Measurements from ENCODE around the gene PRDM7. TPM values are rescaled to one million over a fixed set of nuclear protein-coding genes. Genes with fewer than 3 reads are reported as not detected.
"Not testable (repeated sequence)": the region's sequence is repeated elsewhere in the genome, so short reads cannot be mapped to it uniquely, and the experiment has no call there.

The PRDM7 gene
- polyA plus RNA-seq, 1 donor from 2014 or later = not detected

DNA sequence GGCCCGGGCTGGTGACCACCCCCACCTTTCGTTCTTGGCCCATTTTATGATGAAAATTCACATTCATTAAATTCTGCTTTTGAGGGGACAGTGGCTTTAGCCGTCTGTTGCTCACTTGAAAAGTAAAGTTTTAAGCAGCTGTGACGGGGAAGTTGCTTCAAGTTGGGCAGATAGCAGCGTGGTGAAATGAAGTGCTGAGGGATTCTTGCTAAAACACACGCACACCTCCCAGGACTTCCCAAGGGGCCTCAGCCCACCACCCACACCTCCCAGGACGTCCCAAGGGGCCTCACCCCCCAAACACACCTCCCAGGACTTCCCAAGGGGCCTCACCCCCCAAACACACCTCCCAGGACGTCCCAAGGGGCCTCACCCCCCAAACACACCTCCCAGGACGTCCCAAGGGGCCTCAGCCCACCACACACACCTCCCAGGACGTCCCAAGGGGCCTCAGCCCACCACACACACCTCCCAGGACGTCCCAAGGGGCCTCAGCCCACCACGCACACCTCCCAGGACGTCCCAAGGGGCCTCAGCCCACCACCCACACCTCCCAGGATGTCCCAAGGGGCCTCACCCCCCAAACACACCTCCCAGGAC, 69.4 kb downstream of the PRDM7 start:
- not testable (repeated sequence) for H3F3A ChIP-seq (ENCODE audit: insufficient read depth, low read length, poor library complexity, severe bottlenecking); H3K27ac ChIP-seq (ENCODE audit: low read length); H3K27me3 ChIP-seq (ENCODE audit: insufficient read depth, low read depth, low read length); H3K9ac ChIP-seq (ENCODE audit: low read length); H4K20me1 ChIP-seq (ENCODE audit: insufficient read depth); H2AFZ ChIP-seq (ENCODE audit: low read depth, low read length); H3K4me3 ChIP-seq (ENCODE audit: low read length); H3K36me3 ChIP-seq (ENCODE audit: insufficient read depth, low read length); H3K4me2 ChIP-seq (ENCODE audit: low read length); H3K9me3 ChIP-seq (ENCODE audit: low read length); H3K9me2 ChIP-seq (ENCODE audit: insufficient read depth, low read length); H3K79me2 ChIP-seq (replicated peaks; ENCODE audit: insufficient read depth, low read length)

DNA sequence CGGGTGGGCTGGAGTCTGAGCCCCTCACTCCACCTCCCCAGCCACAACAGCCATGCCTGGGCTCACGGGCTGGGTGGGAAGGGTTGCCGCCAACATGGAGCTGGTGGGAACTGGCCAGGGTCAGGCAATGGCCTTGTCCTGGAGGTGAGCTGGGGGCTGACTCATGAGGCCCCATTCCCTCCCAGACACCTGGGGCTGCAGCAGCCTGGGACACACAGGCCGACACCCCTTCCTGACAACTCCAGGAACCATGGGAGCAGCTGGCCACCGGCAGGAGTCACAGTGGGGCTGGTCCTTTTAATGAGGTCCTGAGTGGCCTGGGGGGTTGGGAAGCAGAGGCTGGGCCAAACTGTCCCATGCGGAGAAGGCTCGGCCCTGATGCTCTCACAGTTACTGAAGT, 70.1 kb downstream of the PRDM7 start:
- no peaks in the 10 kb centered on the region for H3K79me2 ChIP-seq (replicated peaks; ENCODE audit: insufficient read depth, low read length)
- no peak overlapping the region for H3K9ac ChIP-seq (ENCODE audit: low read length)
- H3K9me3 ChIP-seq (ENCODE audit: low read length) = no peaks in the 10 kb centered on the region
- no peak overlapping the region for H3K4me3 ChIP-seq (ENCODE audit: low read length)
- H2AFZ ChIP-seq (ENCODE audit: low read depth, low read length) = no peak overlapping the region
- no peaks in the 10 kb centered on the region for H3K9me2 ChIP-seq (ENCODE audit: insufficient read depth, low read length)
- TF ChIP-seq, protein P1, sequence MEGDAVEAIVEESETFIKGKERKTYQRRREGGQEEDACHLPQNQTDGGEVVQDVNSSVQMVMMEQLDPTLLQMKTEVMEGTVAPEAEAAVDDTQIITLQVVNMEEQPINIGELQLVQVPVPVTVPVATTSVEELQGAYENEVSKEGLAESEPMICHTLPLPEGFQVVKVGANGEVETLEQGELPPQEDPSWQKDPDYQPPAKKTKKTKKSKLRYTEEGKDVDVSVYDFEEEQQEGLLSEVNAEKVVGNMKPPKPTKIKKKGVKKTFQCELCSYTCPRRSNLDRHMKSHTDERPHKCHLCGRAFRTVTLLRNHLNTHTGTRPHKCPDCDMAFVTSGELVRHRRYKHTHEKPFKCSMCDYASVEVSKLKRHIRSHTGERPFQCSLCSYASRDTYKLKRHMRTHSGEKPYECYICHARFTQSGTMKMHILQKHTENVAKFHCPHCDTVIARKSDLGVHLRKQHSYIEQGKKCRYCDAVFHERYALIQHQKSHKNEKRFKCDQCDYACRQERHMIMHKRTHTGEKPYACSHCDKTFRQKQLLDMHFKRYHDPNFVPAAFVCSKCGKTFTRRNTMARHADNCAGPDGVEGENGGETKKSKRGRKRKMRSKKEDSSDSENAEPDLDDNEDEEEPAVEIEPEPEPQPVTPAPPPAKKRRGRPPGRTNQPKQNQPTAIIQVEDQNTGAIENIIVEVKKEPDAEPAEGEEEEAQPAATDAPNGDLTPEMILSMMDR (IDR thresholded peaks at IDR 0.05; ENCODE audit: poor library complexity, severe bottlenecking) = no peak
- TF ChIP-seq, protein P2, sequence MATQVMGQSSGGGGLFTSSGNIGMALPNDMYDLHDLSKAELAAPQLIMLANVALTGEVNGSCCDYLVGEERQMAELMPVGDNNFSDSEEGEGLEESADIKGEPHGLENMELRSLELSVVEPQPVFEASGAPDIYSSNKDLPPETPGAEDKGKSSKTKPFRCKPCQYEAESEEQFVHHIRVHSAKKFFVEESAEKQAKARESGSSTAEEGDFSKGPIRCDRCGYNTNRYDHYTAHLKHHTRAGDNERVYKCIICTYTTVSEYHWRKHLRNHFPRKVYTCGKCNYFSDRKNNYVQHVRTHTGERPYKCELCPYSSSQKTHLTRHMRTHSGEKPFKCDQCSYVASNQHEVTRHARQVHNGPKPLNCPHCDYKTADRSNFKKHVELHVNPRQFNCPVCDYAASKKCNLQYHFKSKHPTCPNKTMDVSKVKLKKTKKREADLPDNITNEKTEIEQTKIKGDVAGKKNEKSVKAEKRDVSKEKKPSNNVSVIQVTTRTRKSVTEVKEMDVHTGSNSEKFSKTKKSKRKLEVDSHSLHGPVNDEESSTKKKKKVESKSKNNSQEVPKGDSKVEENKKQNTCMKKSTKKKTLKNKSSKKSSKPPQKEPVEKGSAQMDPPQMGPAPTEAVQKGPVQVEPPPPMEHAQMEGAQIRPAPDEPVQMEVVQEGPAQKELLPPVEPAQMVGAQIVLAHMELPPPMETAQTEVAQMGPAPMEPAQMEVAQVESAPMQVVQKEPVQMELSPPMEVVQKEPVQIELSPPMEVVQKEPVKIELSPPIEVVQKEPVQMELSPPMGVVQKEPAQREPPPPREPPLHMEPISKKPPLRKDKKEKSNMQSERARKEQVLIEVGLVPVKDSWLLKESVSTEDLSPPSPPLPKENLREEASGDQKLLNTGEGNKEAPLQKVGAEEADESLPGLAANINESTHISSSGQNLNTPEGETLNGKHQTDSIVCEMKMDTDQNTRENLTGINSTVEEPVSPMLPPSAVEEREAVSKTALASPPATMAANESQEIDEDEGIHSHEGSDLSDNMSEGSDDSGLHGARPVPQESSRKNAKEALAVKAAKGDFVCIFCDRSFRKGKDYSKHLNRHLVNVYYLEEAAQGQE (IDR thresholded peaks at IDR 0.05; ENCODE audit: borderline replicate concordance) = no peak
- no peak for TF ChIP-seq SMC3 (conservative IDR thresholded peaks at IDR 0.05; ENCODE audit: poor library complexity)
- TF ChIP-seq POLR2AphosphoS5 (IDR thresholded peaks at IDR 0.05) = no peak
- TF ChIP-seq EP300 (conservative IDR thresholded peaks at IDR 0.05; ENCODE audit: poor library complexity, severe bottlenecking) = no peak
- TF ChIP-seq EZH2 (IDR thresholded peaks at IDR 0.05; ENCODE audit: borderline replicate concordance, insufficient read depth, low read length, poor library complexity, severe bottlenecking) = no peak
- TF ChIP-seq RAD21 (conservative IDR thresholded peaks at IDR 0.05) = no peak
- no peak for TF ChIP-seq TAF1 (IDR thresholded peaks at IDR 0.05; ENCODE audit: low read depth)
- no peaks in the 10 kb centered on the region for H4K20me1 ChIP-seq (ENCODE audit: insufficient read depth)
- no peaks in the 10 kb centered on the region for H3K36me3 ChIP-seq (ENCODE audit: insufficient read depth, low read length)
- no peak overlapping the region for H3K4me2 ChIP-seq (ENCODE audit: low read length)
- no peaks in the 10 kb centered on the region for H3K27me3 ChIP-seq (ENCODE audit: insufficient read depth, low read depth, low read length)
- H3F3A ChIP-seq (ENCODE audit: insufficient read depth, low read length, poor library complexity, severe bottlenecking) = no peaks in the 10 kb centered on the region
- H3K27ac ChIP-seq (ENCODE audit: low read length) = no peak overlapping the region

Other genes starting within 250 kb of the PRDM7 start
- 45.0 and 54.1 TPM in 2 replicates for gene SPIRE2, start 248.9 kb downstream of the PRDM7 start, polyA plus RNA-seq
- 200 and 240 TPM in 2 replicates for gene TCF25, start 203.7 kb downstream of the PRDM7 start, polyA plus RNA-seq
- gene MC1R, start 158.5 kb downstream of the PRDM7 start, polyA plus RNA-seq = 21.3 and 27.6 TPM in 2 replicates
- 2,442 and 2,885 TPM in 2 replicates for gene TUBB3, start 154.0 kb downstream of the PRDM7 start, polyA plus RNA-seq
- 212 and 213 TPM in 2 replicates for gene DEF8, start 128.6 kb downstream of the PRDM7 start, polyA plus RNA-seq
- gene DBNDD1, start 57.9 kb downstream of the PRDM7 start, polyA plus RNA-seq = 15.4 and 18.4 TPM in 2 replicates

Data from neural cell (in vitro differentiated cells).